Activated CD4-positive, CD25-positive, alpha-beta regulatory T cell treated with anti-CD3 and anti-CD28 coated beads, Interleukin-2, amount 50 U/mL, for 72 hours (primary cell): ENCODE data around the gene TJP1.

Experiments
- DNase-seq: peaks from one replicate; pipeline ENCODE4 v3.0.0; 2021

Gene TJP1

DNA sequence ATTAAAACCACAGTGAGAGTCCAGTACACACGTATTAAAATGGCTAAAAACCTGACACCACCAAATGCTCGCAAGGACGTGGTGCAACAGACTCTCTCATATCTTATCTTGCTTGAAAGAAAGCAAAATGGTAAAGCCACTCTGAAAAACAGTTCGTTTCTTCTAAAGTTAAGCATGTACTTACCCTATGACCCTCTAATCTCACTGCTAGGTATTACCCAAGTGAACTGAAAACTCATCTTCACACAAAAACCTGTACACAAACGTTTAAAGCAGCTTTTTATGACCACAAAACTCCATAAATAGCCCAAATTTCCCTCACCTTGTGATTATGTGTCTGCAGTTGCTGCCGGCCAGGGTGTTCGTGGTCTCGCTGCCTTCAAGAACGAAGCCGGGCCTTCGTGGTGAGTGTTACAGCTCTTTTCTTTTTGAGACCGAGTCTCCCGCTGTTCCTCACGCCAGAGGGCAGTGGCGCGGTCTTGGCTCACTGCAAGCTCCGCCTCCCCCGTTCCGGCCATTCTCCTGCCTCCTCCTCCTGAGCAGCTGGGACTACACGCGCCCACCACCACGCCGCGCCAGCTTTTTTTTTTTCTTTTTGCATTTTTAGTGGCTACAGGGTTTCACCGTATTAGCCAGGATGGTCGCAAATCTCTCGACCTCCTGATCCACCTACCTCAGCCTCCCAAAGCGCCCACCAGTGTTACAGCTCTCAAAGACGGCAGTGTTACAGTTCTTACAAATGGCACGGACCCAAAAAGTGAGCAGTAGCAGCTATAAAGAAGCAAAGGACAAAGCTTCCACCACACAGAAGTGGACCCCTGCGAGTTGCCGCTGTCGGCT is 165.4 kb downstream of the TJP1 start:
- DNase-seq, result no peak

DNA sequence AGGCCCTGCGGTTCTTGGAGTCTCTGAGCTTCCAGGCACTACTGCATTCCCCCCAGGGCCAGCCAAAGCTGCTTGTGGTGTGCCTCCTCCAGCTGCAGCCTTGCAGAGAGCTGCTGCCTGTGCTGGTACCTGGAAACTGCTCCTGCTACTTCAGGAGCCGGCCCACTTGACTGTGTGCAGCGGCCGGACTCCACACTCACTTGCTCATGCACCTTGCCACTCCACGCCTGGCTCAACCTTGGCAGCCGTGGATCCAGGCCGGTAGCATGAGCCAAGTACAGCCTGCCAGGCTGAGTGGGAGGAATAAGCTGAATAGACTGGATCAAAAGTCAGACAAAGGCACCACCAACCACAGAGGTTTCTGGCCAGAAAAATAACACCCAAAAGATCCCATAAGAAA is 169.7 kb downstream of the TJP1 start:
- DNase-seq, result no peak

DNA sequence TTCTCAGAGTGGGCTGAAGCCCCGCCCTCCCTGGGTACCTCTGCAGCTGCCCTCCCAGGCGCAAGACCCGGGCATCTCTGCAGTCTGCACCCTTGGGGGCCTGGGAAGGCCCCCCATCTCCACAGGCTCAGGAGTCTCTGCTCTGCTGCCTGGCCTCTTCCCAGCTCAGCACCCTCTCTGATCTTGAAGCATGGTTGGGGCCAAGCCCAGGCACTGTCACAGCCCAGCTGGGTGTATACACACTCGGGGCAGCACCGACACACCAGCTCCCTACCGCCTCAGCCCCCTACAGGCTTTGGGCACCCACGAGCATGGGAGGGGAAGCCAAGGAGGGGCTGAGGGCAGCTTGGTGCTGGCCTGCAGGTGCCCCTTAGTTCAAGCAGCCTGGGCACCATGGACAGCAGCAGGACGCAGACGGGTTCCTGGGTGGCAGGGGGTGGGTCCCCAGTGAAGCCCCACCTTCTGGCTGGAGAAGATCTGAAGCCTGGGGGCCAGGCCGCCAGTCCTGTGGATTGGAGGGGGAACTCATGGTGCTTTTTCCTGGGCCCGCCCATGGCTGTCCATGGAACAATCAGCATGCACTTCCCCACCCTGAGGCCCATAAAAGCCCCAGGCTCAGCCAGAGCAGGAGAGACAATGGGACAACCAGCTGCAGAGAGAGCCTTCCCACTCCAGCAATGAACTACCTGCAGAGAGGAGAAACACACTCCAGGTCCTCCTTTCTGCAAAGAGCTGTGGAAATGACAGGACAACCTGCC is 170.6 kb downstream of the TJP1 start:
- no peak for DNase-seq
